Fibroblast of skin of left quadriceps (primary cell): Measurements from ENCODE around the gene PLAAT1.

Experiments used
- DNase-seq, 2 experiments: peaks; one replicate each; pipeline ENCODE4 v3.0.0-alpha.2; 2013; ENCODE audit warnings: low read depth in 2 of 2

PLAAT1 gene

DNA sequence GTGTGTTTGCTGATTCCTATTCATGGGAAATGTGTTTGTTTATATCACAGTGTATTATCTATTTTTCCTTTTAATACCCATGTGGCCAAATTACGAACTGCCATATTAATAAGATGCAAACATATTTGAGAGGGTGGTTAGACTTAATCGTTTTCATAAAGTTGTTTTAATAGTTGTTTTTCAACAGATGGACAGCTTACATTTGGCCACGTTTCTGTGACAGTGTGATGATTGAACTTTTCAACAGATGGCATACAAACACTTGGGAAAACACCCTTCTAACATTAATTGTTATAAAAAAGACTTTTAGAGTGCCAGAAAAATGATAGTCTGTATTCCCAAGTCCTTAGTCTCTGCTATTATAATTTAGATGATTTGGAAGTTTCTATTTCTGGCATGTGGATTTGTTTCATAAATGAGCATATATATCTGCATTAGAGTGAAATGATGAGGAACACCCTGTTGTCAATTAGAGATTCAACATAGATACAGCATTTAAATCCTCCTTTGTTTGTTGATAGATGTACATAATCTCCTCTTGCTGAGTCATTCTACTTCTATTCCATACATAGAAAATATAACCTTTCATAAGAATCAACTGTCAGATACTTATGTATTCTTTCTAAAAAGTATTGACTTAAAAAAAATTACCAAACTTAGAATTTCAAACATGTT is 13.1 kb downstream of the PLAAT1 start:
- no peak for DNase-seq

DNA sequence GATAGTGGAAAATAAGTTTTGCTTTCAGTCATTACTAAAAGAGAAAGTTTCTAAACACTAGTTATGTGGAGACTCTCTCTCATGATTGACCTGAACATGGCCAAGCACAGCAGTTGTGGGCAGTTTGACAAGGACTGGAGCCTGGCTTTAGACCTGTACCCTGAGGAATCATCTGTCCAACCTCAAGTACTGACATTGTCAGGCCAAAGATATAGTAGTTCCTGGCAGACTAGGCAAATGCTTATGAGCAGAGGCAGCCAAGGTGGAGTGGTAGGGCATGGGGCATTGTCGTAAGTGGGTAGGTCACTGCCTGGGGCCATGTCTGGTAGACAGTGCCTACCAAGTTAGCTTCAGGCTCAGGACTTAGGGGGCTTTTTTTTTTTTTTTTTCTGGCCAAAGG is 20.9 kb downstream of the PLAAT1 start:
- DNase-seq = no peak

DNA sequence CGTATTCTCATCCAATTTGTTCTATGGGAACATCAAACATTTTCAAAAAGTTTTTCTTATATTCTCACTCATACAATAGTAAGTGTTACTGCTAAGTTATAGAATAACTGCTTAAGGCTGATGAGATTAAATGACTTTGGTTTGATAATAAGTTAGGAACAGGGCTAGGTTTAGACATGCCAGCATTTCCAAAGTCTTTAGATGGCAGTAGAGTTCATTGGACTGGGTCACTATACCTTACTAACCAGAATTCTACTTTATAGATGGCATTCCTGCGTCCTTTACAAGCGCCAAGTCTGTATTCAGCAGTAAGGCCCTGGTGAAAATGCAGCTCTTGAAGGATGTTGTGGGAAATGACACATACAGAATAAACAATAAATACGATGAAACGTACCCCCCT is 21.7 kb downstream of the PLAAT1 start:
- DNase-seq = no peak

DNA sequence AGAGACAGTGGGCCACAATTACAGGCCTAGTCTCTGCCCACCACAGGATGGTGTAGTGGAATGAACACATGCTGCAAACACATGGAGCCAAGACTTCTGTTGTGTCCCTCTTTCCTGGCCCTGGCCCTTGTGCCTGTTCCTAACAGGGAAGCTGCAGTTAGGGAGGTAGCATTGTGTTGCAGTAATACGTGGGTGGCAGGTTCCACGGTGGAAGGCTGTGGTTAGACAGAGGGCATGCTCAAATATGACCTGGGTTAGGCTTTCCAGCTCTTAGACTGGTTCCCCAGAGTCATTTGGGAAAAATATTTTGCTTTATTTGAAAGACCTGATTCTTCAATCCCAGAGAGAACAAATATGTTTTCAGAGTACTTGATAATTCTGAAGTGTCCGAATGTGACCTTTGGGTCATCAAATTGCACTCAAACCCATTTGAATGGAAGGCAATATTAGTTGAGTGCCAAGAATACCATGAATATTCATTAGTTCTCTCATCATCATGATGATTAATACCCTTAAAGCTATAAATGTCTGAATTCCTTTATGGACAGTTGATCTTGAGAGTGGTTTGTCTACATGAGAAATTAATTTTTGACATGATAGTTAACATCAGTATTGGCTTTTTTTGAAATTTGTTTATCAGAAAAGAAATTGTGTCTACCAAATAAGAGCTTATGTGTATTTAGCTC is 28.5 kb downstream of the PLAAT1 start:
- DNase-seq = no peak

DNA sequence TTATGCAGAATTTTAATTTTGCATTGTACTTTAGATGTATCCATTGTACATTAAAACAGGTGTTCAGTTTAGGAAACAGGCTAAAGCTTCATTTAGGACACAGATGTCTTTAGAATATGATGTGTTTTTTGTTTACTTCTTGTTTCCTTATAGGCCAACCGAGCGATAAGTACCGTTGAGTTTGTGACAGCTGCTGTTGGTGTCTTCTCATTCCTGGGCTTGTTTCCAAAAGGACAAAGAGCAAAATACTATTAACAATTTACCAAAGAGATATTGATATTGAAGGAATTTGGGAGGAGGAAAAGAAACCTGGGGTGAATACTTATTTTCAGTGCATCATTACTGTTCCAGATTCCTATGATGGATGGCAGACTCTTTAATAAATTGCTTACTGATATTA is 29.4 kb downstream of the PLAAT1 start:
- DNase-seq = no peak

DNA sequence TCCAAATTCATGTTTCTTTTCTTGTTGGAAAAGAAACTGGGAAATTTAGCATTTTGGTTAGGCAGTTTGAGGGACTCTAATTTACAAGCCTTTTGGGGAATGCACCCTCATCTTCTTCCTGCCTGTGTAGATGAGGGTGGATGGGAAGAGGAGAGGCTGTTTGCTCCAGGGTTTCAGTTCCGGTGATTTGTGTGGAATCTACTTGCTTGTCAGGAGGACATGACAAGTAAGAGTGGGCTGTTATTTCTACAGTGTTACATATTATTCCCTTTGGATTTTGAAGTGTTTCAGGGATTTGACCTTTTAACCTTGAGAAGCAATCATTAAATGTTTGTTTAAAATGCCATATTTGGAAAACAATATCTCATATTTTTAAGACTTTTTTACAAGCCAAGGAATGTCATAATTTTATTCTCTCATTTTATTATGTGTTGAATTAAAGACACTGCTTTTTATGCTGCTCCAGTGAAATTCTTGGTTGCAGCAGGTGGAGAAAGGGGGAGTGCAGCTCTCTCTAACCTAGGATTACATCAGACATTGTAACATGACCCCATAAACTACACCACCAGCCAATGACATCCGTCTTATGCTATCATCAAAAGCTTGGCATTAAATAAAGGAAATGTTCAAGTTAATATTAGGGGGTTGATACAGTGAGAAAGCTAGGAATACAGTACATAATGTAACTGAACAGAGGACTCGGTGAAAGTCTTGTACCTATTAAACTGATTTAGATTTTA is 30.2 kb downstream of the PLAAT1 start:
- no peak for DNase-seq

DNA sequence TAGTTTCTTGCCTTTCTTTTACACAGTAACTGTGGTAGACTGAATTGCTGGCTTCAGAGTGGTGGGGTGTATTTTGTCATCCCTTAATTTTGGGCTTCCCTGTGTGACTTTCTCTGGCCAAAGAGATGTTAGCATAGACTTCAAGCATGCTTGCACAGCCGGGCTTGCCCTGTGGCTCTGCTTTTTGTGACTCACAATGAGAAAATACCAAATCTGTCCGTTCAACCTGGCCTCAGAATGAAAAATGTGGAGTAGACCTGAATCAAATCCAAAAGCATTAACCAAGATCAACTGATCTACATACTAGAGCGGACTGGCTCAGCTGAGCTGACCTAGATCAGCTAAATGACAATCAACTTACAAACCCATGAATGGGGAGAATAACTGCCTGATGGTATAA is 51.4 kb downstream of the PLAAT1 start:
- no peak for DNase-seq

DNA sequence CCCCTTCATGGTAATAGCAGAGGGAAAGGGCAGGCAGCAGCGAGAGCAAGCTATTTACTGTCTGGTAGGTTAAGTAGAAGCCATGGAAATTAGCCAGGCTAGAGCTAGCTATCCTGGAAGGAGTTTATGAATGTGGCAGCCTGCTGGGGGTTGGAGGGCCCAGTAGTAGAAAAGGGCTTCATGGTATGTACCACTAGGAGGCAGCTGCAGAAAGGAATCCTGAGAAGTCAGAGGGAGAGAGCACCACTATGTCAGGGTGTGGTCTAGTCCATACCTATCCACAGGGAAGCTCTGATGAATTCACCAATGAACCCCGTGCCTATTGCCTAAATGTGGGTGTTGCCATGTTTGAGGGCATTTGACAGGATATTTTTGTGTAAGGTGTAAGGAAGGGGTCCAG is 55.0 kb downstream of the PLAAT1 start:
- no peak for DNase-seq

DNA sequence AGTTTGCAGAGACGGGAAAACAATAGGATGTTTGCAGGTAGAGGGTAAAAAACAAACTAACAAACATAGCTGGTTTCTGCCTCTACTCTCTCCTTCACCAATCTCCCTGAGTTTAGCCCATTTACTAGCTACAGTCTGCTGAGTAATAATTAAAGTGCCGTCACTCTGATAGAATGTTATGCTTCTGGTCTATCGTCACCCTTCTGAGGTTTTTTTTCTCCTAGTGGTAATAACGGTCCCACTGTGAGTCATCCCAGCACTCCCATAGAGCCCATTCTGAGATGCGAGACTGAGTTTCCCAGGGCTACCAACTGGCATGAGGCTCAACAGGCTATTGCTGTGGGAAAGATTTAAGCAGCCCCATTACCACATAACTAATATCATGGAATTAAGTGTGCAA is 56.4 kb downstream of the PLAAT1 start:
- no peak for DNase-seq

DNA sequence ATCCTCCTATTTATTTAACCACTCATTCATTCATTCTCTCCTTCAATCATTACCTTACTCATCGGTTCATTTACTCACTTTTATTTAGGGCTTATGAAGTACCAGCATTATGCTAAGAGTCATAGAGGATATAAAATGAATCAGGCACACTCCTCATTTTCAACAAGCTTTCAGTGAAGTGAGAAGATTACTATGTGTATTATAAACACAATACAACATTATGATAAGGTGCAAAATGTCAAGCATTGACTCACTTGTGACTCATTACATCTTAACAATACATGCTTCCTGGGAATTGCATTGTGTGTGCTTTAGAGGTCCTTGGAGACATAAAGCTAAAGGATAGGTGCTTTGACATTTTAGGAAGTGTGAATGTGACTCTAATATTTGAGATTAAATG is 60.4 kb downstream of the PLAAT1 start:
- no peak for DNase-seq

DNA sequence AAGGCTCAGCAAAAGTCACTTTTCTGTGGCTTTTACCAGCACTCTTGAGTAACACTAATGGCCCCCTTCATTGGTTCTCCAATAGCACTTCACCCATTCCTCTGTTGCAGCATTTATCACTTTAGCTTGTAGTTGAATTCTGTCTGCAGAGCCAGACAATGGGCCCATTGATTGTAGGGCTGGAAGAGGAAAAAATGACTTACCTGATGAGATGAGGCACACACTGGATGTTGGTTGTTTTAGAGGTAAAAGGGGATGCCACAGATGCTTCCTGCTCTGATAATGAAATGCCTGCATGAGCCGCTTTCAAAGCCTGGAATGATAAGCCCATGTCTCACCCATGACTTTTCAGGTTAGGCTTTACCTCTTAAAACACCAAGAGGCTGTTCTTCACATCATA is 64.3 kb downstream of the PLAAT1 start:
- no peak for DNase-seq

DNA sequence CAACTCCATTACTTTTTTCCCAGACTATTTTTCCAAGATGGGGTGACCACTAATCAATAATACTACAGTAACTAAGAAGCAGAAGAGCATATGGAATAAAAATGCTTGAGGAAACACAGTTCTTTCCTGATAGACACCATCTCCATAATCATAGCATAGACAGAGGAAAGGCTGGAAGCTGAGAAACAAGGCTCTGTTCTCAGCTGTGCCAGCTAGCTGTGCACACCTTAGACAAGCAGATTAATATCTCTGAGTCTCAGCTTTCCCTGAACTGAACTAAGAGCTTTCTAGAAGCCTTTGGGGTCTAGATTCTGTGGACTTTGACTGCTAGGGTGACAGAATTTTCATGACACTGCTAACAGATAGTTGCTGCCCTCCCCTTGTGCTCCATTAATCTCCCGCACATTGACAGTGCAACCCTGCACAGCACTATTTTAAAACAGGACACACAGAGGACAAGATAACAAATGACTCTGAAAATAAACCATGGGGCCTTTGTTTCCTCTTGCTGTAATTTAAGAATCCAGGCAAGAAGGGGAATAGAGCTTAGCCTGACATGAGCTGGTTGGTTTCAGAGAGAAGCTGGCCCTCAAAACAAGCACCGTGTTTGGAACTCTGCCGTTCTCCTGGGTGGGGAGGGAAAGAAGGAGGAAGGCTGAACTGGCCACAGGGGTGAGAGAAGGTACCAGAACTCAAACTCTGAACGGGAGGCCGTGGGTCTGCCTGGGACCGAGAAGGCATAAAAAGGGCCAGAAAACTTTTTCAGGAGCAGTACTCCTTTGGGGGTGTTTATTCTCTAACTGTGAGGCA is 70.1 kb downstream of the PLAAT1 start:
- DNase-seq = no peak

DNA sequence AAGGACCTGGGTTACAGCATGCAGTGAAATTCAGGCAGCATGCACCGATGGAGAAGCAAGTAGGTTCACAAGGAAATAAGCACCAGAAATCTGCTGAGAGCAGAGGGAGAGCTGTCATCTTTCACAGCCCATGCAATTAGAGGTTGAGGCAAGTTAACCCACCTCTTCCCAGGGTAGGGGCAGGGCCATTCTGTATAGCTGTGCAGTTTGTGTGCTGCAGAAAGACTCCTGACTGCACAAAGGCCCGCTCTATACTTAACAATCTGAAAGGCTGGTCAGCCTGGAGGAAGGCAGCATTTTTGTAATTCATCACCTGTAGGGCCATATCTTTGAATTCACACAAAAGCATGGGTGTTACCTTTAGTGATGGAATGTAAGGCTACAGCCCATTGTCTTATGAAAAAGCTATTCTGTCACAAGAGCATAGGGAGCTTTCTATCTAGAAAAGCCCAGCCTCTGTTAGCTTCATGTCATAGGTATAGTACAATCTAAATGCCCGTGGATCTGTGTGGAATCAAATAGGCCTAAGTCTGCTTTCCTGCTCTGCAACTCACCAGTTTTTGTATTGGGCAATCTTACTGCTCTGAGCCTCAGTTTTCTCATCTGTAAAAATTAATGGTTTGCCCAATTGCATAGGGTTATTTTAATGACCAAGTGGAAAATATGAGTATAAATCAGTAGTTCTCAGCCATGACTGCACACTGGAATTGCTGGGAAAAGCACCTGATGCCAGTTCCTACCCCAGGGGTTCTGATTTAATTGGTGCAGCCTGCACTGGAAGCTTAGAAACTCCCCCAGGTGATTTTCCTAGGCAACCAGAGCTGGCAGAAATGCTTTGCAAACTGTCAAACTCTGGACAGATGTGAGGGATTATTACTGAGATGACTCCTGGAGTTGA is 72.3 kb downstream of the PLAAT1 start:
- DNase-seq = no peak

DNA sequence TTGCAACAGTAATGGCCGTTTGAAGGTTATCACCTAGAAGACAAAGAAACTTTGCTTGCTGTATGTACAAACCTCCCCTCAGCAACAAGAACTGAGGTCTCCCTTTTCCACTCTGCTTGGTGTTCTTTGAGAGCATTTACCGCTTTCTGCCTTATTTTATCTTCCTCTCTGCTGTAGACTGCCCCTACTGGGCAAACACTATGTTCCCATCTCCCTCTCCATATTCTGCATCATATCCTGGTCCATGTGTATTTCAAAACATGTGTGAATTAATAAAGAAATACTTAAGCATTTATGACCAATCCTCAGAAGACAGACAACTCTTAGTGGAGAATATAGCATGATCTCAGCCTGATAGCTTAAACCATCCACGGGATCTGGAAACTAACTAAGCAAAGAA is 73.1 kb downstream of the PLAAT1 start:
- DNase-seq = no peak

DNA sequence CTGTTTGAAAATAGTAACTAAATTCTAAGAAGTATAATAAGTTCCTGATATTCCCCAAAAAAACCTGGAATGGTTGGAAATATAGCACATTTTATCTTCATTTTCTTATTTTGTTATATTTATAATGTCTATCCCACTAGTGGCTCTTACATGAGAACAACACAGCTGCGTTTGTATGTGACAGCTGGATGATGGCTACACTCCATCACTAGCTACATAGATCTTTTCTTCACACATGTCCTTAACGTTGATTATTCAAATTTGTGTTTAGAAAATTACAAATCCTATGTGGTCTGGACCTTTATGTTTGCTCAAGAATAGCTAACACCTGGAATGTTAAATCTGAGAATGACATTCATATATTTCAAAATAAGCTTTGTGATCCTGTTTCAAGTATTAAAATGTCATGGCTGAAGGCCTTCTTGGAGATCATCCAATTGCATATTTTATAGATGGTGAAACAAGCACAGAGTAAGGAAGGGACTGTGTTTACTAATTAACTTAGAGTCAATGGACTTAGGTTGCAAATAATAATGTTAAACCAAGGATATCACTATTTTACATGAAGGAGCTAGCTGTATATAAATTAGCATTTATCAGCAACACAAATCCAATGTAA is 76.8 kb downstream of the PLAAT1 start:
- DNase-seq = no peak
